ENCODE results near the gene CDC37.

- TF ChIP-seq, protein P1, sequence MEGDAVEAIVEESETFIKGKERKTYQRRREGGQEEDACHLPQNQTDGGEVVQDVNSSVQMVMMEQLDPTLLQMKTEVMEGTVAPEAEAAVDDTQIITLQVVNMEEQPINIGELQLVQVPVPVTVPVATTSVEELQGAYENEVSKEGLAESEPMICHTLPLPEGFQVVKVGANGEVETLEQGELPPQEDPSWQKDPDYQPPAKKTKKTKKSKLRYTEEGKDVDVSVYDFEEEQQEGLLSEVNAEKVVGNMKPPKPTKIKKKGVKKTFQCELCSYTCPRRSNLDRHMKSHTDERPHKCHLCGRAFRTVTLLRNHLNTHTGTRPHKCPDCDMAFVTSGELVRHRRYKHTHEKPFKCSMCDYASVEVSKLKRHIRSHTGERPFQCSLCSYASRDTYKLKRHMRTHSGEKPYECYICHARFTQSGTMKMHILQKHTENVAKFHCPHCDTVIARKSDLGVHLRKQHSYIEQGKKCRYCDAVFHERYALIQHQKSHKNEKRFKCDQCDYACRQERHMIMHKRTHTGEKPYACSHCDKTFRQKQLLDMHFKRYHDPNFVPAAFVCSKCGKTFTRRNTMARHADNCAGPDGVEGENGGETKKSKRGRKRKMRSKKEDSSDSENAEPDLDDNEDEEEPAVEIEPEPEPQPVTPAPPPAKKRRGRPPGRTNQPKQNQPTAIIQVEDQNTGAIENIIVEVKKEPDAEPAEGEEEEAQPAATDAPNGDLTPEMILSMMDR (IDR thresholded peaks at IDR 0.05) = no peak
- TF ChIP-seq EP300 (IDR thresholded peaks at IDR 0.05) = no peak
- no peak for TF ChIP-seq POLR2A (IDR thresholded peaks at IDR 0.05)
These were observed 23.8 kb upstream of the CDC37 start for GRCh38 chr19:10427169-10427568.

Data from upper lobe of left lung (tissue), 4 donors.